Activated CD8-positive, alpha-beta memory T cell treated with anti-CD3 and anti-CD28 coated beads, Interleukin-2, amount 50 U/mL, for 1 hour (primary cell): ENCODE measurements around the gene MAML1.

Source experiments
- DNase-seq: peaks from one replicate; pipeline ENCODE4 v3.0.0-alpha.2; 2020; ENCODE audit errors: extremely low read depth

The MAML1 gene

DNA sequence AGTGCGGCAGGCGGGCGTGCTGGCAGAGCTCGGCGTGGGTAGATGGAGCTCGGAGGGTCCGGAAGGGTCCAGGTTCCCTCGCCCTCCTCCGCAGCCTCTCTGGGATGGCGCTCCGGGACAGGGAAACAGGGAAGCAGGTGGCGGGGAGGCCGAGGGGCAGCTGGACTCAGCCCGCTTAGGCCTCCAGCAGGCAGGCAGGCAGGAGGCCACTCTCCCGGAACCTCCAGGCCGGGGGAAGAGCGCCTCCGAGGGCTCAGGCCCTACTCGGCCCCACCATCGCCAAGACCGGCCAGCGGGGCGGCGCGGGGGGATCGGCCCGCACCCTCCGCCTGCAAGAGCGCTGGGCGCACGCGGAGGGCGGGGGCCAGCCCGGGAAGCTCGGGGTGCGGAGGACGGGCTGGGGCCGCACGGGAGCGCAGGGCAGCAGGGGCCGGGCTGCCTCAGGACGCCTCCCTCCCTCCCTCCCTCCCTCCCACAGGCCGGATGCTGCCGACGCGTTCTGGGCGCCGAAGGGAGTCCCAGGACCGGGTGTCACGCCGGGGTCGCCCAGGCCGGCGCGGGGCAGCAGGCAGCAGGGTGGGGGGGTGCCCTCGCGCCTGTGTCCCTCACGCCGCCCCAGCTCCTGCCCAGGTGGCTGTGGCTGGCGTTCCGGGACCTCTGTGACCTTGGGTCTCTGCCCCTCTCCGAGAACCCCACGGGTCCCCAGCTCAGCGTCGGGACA lies 73.1 kb downstream of the MAML1 start:
- DNase-seq: no peak

DNA sequence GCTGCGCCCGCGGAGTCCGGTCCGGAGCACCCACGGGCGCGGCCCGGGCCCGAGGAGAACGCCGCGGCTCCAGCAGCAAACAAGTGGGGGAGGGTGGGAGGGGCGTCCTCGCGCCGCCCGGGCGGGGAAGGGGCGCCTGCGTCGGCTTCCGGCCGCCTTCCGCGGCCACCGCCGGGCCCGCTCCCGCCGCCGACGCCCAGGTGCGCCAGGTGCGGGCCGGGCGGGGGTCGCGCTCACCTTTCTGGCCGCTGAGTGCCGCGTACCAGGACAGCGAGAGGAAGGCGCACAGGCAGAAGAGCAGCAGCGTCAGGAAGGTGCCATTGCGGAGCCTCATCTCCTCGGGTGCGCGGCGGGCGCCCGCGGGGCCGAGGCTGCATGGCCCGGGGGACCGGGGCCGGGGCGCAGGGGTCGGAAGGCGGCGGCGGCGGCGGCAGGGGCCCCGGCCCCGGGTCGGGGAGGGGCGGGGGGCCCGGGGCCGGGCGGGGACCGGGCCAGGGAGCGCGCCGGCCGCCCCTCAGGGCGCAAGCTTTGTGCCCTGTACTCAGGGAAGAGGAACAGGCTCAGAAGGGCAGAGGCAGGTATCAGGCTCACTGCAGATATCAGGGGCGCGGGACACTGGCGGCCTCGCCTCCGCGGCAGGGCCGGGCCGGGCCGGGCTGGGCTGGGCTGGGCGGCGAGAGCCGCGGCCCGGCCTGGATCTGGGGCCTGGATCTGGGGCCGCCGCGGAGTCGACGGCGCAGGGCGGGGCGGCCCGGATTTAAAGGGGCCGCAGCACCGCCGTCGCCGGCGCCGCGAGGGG lies 73.8 kb downstream of the MAML1 start, which contains the start of gene MGAT4B:
Gene MGAT4B (minus strand): TSS at position 617 of the 799 bp plus-strand sequence. CDS start 283 bp downstream, at position 334.
- DNase-seq: no peak

DNA sequence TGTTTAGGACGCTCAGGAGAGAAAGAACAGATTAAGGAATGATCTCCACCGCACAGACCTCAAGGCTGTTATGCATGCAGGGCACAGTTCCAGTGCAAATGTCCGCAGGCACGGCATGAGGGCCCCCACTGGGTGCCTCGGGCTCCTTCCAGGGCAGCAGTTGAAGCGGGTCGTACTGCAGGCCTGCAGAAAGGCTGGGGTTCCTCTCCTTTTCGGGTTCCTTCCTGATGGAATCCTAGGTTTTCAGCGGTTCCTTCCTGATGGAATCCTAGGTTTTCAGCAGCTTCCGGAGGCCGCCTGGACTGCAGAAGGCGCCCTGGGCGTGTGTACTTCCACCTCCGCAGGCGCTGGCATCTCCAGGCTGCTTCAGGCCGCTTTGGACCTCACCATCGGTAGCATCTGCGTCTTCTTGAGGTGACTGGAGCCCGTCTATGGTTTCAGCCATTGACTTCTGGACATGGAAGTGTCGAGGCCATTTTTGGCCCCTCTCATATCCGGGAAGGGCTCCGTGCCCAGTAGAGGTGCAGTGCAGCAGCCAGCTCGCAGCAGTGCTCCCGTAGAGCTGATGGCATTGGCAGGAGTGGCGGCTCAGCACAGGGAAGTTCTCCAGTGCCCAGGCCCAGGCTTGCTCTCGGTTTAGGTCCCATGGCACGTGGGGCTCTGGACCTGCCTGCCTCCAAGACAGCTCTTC lies 79.7 kb downstream of the MAML1 start:
- no peak for DNase-seq

DNA sequence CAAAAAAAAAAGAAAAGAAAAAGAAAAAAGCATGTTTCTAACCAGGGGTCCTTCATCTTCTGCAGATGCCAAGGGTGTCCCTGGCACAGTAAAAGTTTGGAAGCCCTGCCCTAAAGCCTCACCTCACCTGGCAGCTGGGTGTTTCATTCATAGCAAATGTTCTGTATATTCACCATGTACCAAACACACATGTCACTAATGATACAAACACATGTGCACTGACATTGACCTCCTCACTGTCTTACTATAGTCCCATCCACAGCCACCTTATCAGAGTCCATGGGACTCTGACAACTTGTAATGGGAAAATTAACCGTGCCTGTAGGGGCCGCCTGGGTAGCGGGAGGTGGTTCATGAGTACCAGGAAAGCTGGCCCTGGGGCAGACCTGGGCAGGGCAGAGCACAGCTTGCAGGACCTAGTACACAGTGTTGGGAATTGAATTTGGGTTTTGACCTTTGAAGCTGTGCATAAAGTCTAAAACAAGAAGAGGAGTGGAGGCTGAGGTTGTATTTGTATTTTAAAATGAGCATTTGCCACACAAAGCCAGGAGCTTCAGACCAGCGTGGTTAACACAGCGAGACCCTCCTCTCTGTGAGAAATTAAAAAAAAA lies 80.5 kb downstream of the MAML1 start:
- no peak for DNase-seq

DNA sequence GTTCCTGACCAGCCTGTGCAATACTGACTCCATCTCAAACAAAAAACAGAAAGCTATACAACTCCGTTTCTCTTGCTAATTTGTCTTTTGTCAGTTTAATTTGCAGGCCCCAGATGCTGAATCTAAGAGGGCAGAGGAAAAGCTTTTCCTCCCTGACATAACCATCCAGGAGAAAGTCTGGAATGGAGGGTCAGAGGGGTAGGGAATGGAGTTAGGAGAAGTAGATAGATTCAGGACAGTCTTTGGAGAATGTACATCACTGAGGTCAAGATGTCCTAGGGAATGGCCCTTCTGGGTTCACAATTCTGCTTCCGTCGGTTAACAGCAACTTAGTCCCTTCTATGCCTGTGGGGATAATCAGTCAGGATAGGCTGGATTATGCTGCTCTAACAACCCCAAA lies 81.5 kb downstream of the MAML1 start:
- DNase-seq: no peak

DNA sequence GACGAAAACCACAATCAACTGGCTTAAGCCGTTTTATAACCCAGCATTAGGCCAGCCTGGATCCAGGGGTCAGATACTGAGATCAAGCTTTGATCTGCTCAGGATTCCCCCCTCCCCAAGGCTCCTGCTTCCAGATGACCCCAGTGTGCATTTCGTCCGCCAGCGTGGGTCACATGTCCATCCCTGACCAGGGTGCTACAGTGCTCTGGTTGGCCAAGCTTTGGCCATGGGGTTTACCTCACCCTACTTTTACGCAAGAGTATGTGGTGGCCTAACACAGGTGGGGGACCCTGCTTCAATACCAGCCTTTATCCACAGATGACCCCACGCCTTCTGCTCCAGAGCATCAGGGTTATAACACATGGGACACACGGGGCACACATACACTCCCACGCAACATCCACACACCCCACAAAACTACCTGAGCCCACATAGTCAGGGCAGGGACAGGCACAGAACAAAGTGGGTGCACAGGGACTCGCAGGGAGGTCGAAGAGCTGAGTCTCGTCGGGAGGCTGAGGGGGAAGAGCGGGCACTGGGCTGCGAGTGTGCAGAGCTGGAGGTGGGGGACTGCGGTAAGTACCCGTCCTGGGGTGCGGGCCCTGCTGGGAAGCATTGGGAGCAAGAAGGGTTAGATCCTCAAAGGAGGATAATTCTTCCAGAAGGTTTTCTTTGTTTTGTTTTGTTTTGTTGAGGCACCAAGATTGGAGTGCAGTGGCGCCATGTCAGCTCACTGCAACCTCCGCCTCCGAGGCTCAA lies 83.0 kb downstream of the MAML1 start:
- no peak for DNase-seq

DNA sequence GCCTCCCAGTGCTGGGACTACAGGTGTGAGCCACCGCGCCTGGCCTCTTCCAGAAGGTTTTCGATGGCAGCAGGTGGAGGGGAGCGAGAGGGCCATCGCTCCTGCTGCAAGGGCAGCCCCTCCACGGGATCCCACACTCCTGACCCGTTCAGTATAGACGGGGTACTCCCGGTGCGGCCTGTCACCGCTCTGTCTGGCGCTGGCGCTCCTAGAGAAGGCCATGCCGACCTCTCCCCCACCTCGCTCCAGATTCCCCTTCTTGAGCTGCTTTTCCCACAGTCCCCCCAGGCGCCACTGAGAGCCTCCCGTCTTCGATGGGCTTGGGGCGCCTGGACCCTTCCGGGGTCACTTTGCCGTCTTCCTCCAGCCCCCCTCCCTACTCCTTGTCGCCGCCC lies 83.8 kb downstream of the MAML1 start:
- DNase-seq: no peak

DNA sequence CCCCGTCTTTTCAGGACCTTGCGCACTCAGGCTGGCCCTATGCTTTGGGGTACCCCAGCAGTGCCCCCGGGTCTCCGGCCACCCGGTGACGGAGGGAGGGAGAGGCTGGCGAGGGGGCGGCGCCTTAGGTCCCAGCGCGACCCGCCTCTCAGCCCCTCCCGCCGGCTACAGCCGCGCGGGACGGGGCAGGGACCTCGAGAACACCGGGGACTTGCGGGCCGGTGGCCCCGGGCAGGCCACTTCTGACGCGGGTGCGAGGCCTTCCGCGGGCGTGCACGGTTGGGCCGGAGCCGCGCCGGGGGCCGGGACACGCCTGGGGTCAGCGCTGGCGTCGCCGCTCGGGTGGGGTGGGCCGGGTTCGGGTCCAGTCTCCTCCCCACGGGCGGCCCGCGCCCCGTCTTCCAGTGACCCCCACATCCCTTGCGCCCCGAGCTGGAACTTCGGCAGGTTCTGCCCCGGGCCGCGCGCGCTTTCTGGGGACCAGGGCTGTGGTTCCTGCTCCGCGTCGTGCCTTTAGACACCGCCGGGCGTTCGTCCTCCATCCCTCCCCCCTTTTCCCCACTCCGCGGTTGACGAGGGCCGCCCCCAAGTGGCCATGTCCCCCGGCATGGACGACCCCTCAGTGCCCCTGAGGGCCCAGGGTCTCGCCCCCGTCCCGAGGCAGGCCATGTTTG lies 84.3 kb downstream of the MAML1 start:
- no peak for DNase-seq

DNA sequence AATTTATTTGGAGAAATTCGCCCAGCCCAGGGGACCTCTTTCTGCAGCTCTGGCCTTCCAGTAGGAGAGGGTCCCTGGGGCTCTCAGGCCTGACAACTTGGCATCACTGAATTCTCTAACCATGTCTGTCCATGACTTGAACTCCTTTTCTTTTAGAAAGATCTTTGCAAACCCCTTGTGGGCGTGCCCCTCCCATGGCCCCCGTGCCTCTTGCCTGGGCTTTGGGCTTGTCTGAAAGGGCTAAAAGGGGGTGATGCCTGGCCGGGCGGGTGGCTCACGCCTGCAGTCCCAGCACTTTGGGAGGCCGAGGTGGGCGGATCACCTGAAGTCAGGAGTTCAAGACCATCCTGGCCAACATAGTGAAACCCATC lies 84.8 kb downstream of the MAML1 start:
- DNase-seq: no peak

DNA sequence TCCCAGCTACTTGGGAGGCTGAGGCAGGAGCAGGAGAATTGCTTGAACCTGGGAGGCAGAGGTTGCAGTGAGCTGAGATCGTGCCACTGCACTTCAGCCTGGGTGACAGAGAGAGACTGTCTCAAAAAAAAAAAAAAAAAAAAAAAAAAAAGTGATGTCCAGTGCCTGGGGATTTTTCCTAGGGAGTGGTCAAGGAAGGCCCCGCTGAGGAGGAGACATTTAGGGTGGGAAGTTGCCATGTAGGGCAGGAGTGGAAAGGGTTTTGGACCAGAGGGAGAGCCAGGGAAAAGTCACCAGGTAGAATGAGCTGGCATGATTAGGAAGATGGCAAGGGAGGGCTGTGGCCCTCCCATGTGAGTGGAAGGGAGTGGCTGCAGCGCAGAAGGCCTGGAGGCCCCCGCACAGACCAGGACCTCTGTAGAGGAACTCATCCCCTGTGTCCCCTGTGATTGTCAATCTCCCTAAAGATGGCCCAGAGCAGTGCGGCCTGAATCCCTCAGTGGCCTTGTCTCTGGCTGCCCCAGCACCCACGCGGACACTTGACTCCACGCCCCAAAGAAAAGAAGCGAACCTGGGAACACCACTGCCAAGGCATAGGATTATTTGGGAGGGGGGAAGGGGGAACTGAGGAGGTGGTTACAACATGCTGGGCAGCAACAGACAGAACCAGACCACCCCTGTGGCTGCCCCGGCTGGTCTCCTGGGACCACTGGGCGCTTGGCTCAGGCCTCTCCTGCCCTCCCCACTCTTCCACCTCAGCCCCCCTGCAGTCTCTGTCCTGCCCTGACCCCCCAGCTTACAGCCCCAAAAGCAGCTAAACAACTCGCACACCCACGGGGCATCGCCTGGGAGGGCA lies 85.5 kb downstream of the MAML1 start:
- no peak for DNase-seq

DNA sequence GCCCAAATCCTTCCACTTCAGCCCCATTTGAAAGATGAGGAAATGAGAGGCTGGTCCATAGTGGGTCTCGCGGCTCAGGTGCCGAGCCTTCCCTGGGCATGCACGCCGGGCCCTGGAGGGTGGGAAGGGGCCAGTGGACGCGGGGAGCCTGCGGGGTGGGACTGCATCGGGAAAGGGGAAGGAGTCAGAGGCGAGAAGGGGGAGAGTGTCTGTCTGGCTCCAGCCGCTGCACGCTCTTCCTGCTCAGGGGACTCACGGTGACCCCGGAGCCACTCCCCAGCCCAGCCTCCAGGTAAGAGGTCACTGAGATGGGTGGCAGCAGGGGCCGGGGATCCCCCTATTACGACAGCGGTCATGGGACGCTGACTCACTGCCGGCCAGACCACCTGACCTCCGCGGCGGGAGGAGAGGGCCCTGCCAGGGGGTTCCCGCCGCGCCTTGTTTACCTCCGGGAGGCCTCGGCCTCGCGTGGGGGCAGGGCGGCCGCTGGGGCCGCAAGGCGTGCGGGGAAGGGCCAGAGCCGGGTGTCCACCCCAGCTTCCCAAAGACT lies 86.2 kb downstream of the MAML1 start:
- DNase-seq: peak; percentile 65

DNA sequence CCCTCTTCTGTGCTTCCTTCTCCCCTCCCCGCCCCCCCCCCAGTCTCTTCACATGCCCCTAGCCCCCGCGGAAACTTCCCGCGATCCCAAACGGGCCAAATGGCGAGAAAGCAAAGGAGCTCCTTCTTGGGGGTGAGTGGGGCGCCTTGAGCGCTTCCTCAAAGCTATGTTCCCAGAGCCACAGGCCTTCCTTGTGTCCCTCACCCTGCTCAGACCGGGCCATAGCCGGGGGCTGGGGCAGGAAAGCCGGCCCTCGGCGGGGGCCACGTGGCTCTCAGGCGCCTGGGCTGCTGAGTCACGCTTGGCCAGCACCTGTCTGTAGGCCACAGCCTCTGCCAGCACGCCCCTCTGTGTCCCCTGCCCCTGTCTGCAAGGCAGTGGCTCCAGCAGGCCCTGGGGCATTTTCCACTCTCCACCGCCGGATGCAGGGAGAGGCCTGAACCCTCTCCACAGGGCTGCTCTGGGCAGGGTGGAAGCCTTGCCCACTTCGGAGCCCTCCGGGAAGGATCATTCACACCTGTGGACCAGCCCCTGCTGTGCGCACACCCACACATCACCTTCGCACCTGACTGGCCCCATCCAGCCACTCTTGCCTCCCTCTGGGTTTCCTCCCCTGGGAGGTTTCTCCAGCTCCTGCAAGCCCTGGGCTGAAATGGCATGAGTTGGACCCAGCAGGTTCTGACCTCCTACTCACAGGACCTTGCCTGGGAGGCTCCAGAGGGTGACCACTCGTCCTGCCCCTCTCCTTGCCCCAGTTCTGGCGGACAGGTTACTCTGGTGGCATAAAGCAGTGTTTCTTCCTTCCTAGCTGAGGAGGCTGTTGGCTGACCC lies 86.9 kb downstream of the MAML1 start:
- no peak for DNase-seq

DNA sequence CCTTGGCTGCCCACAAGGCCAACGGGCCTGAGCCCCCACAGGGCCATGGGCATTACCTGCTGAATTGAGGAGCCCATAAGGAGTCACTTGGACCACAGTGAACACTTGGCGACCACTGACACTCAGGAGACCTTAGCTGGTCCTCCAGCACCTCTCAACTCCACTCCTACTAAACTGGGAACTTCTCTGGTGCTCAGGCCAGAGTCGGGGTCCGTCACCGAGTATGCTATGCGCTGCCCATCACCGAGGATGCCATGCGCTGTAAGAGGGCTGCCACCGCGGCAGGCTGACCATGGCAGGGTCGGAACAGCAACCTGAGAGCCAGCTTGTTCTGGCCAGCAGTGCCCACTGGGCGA lies 87.5 kb downstream of the MAML1 start:
- DNase-seq: no peak

DNA sequence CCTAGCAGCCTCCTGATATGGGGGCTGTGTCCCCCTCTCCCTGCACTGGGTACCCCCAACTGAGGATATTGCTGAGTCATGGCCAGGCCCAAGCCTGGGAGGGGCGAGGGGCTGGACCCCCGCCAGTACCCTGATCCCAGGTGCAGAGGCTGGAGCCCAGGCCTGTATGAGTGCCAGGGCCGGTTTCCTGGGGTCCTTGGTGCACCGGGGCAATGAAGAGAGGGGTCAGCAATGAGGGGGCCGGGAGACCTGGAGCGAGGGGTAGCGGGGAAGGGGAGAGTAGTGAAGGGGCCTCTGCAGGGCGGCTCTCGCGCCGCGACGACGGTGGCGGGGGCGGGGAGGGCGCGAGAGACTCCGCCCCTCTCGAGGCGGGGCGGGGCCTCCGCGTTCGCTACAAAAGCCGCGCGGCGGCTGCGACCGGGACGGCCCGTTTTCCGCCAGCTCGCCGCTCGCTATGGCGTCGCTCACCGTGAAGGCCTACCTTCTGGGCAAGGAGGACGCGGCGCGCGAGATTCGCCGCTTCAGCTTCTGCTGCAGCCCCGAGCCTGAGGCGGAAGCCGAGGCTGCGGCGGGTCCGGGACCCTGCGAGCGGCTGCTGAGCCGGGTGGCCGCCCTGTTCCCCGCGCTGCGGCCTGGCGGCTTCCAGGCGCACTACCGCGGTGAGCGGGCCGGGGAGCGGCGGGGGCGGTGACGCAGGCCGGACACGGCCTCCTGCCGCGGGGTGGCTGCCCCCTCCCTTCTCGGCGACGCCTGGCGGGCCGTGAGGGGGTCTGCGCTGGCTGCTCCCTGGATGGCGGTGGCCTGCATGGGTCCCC lies 88.1 kb downstream of the MAML1 start, which contains the start of gene SQSTM1:
Gene SQSTM1 (plus strand): TSS at position 423 of the 815 bp plus-strand sequence. CDS start 32 bp downstream, at position 455.
- no peak for DNase-seq

DNA sequence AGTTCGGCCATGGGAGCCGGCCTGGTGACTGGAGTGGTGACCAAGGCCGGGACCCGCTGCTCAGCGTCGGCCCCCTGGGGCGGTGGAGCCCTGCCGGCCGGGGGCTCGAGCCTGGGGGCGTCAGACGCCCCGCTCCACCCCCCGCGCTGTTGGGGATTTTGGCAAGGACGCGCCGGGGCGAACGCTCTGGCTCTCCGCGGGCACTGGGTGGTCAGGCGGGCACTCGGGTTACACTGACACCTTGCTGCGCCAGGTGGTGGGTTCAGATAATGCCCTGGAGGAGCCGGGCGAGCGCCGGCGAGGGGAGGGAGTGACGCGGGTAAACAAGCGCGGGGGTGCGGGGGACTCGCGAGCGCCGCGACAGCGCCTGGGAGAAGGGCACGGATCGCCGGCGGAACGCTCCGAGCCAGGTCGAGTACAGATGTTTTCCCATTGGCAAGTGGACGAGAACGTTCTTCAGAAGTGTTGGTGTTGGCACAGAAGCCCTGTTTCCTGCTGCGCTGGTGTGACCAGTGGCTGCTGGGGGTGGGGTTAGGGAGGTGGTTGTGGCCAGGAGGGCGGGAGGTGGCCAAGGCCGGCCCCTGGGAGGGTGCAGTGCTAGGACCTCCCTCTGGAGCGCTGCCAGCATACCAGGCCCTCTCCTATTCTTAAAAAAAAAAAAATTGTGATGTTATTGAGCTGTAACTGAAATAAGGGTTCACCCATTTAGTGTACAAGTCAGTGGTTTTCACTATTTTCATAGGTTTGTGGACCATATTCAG lies 88.9 kb downstream of the MAML1 start:
- DNase-seq: peak; percentile 64

DNA sequence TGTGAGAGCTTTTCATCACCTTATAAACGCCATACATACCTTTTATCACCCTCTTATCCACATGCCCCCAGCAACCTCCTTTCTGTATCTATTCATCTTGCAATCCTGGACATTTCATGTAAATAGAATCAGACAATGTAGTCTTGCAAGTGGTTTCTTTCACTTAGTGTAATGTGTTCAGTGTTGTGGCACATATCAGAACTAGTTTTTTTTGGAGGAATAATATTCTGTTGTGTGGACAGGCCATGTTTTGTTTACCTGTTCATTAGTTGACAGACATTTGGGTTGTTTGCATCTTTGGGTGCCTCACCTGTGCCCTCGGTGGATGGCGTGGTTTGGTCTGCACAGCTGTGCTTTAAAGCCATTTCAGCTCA lies 89.4 kb downstream of the MAML1 start:
- DNase-seq: no peak

DNA sequence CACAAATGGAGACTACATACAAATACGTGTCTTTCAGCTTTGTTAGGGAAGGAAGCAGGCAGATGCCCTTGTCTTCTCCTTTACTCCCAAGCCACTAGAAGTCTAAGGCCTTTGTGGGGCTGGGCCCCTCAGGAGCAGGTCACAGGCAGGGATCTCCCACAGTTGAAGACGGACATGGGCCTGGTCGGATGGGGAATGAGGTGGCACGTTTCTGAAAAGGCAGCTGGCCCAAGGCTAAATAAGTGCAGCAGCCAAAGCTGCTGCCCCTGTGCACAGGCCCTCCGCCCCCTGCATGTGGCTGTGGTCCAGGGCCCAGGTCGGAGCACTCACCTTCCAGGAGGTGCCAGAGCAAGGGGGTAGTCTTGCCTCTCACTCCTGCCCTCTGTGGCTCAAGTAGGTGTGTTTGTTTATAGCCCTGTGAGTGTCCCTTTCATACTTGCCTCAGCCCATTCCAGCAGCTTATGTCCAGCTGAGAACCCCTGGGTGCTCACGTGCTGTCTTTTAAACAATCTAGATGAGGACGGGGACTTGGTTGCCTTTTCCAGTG lies 89.9 kb downstream of the MAML1 start:
- no peak for DNase-seq
